CD4-positive, alpha-beta T cell treated with Interleukin-15 for 1 hour (primary cell): ENCODE measurements around the gene OR13A1.
"Not testable (repeated sequence)": the region's sequence is repeated elsewhere in the genome, so short reads cannot be mapped to it uniquely, and the experiment has no call there.

Experiments
- DNase-seq: peaks from one replicate; pipeline ENCODE4 v3.0.0-alpha.2; 2020

OR13A1 gene, protein sequence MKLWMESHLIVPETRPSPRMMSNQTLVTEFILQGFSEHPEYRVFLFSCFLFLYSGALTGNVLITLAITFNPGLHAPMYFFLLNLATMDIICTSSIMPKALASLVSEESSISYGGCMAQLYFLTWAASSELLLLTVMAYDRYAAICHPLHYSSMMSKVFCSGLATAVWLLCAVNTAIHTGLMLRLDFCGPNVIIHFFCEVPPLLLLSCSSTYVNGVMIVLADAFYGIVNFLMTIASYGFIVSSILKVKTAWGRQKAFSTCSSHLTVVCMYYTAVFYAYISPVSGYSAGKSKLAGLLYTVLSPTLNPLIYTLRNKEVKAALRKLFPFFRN

DNA sequence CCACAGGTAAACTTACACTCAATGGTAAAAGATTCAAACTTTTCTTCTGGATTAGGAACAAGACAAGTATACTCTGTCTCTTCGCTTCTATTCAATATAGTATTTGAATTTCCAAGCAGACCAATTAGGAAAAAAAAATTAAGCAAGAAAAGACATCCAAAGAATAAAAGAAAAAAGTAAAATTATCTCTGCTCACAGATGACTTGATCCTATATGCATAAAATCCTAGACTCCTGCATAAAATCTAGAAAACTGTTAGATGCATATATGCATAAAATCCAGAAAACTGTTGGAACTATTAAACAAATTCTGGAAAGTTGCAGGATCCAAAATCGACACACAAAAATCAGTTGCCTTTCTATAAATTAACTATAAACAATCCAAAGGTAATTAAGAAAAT, at the start of gene OR13A1:
Gene OR13A1, minus strand, starts transcription at position 101 of the 400 bp plus-strand sequence. CDS start 11,186 bp downstream, outside the sequence.
- no peak for DNase-seq

DNA sequence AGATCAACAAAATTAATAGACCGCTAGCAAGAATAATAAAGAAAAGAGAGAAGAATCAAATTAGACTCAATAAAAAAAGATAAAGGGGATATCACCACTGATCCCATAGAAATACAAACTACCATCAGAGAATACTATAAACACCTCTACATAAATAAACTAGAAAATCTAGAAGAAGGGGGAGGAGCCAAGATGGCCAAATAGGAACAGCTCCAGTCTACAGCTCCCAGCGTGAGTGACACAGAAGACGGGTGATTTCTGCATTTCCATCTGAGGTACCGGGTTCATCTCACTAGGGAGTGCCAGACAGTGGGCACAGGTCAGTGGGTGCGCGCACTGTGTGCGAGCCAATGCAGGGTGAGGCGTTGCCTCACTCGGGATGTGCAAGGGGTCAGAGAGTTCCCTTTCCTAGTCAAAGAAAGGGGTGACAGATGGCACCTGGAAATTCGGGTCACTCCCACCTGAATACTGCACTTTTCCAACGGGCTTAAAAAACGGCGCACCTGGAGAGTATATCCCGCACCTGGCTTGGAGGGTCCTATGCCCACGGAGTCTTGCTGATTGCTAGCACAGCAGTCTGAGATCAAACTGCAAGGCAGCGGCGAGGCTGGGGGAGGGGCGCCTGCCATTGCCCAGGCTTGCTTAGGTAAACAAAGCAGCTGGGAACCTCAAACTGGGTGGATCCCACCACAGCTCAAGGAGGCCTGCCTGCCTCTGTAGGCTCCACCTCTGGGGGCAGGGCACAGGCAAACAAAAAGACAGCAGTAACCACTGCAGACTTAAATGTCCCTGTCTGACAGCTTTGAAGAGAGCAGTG, 46.8 kb upstream of the OR13A1 start:
- DNase-seq: not testable (repeated sequence)

GRCh38 chr10:45358961-45359360, 43.6 kb upstream of the OR13A1 start:
- not testable (repeated sequence) for DNase-seq

- no peak for DNase-seq
Measured at GRCh38 chr10:45355494-45355893, 40.1 kb upstream of the OR13A1 start.

- DNase-seq: peak; percentile 59
Measured at GRCh38 chr10:45354261-45354660, 38.9 kb upstream of the OR13A1 start.

- no peak for DNase-seq
Measured at GRCh38 chr10:45353186-45353585, 37.8 kb upstream of the OR13A1 start.

- DNase-seq: not testable (repeated sequence)
Measured at GRCh38 chr10:45348196-45348765, 32.9 kb upstream of the OR13A1 start.

DNA sequence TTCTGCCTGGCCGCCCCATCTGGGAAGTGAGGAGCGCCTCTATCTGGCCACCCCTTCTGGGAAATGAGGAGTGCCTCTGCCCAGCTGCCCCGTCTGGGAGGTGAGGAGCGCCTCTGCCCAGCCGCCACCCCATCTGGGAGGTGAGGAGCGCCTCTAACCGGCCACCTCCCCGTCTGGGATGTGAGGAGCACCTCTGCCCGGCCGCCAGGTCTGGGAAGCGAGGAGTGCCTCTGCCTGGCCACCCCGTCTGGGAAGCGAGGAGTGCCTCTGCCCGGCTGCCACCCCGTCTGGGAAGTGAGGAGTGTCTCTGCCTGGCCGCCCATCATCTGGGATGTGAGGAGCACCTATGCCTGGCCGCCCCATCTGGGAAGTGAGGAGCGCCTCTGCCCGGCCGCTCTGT, 32.1 kb upstream of the OR13A1 start:
- not testable (repeated sequence) for DNase-seq

- DNase-seq: not testable (repeated sequence)
Measured at GRCh38 chr10:45346652-45347335, 31.4 kb upstream of the OR13A1 start.

GRCh38 chr10:45340420-45340819, 25.0 kb upstream of the OR13A1 start:
- not testable (repeated sequence) for DNase-seq

- DNase-seq: no peak
Measured at GRCh38 chr10:45339894-45340293, 24.5 kb upstream of the OR13A1 start.

DNA sequence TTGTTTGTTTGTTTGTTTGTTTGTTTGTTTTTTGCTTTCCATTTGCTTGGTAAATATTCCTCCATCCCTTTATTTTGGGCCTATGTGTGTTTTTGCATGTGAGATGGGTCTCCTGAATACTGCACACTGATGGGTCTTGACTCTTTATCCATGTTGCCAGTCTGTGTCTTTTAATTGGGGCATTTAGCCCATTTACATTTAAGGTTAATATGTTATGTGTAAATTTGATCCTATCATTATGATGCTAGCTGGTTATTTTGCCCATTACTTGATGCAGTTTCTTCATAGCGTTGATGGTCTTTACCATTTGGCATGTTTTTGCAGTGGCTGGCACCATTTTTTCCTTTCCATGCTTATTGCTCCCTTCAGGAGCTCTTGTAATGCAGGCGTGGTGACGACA, 16.4 kb upstream of the OR13A1 start:
- not testable (repeated sequence) for DNase-seq

GRCh38 chr10:45326864-45327263, 11.5 kb upstream of the OR13A1 start:
- not testable (repeated sequence) for DNase-seq

GRCh38 chr10:45325116-45325515, 9.7 kb upstream of the OR13A1 start:
- DNase-seq: no peak

DNA sequence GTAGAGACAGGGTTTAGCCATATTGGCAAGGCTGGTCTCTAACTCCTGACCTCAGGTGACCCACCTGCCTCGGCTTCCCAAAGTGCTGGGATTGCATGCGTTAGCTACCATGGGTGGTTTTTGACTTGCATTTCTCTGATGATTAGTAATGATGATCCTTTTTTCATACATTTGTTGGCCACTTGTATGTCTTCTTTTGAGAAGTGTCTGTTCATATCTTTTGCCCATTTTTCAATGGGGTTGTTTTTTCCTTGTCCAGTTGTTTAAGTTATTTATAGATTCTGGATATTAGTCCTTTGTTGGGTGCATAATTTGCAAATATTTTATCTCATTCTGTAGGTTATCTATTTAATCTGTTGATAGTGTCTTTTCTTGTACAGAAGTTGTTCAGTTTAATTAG, 4.3 kb upstream of the OR13A1 start:
- no peak for DNase-seq

- no peak for DNase-seq
Measured at GRCh38 chr10:45313264-45313873, 2.0 kb downstream of the OR13A1 start.

- no peak for DNase-seq
Measured at GRCh38 chr10:45308707-45309106, 6.7 kb downstream of the OR13A1 start.

DNA sequence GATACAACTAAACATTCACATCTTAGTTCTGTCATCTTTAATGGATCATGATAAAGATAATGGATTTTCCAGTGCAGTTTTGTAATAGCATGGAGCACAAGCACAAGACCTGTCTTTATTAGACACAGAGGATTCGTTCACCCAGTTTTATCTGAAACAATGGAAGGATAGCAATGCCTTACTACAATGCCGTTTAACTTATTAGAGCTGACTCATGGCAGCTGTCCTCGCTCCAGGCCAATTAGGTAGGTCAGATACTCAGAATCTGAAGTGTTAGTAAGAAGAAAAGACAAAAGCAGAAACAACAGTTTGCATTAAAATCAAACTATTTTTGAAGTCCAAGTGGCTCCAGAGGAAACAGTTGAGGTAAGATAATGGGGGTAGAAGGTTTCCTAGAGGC, 12.8 kb downstream of the OR13A1 start:
- no peak for DNase-seq

DNA sequence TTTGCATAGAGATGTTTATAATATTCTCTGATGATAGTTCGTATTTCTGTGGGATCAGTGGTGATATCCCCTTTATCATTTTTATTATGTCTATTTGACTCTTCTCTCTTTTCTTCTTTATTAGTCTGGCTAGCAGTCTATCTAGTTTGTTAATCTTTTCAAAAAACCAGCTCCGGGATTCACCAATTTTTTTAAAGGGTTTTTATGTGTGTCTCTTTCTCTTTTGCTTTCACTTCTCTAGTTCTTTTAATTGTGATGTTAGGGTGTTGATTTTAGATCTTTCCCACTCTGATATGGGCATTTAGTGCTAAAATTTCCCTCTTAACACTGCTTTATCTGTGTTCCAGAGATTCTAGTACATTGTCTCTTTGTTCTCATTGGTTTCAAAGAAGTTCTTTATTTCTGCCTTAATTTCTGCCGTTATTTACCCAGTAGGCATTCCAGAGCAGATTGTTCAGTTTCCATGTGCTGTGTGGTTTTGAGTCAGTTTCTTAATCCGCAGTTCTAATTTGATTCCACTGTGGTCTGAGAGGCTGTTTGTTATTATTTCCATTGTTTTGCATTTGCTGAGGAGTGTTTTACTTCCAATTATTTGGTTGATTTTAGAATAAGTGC, 17.0 kb downstream of the OR13A1 start:
- not testable (repeated sequence) for DNase-seq

DNA sequence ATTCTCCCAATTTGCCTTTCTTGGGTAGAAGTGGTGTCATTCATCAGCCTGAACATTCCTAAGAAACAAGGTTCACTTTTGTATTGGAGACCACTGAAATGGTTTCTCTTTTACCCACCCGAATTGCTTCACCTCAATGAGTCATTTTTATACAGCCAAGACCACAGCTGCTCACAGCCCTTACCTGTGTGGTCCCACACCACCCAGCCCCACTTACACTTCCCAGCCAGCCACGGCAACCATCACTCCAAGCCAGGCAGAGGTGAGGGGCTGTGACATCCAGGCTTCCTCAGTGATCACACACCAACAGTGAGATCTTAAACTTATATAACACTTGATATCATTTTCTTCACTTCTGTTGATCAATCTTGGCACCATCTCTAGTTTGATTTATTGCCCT, 20.7 kb downstream of the OR13A1 start:
- no peak for DNase-seq

GRCh38 chr10:45286980-45287379, 28.4 kb downstream of the OR13A1 start:
- no peak for DNase-seq

DNA sequence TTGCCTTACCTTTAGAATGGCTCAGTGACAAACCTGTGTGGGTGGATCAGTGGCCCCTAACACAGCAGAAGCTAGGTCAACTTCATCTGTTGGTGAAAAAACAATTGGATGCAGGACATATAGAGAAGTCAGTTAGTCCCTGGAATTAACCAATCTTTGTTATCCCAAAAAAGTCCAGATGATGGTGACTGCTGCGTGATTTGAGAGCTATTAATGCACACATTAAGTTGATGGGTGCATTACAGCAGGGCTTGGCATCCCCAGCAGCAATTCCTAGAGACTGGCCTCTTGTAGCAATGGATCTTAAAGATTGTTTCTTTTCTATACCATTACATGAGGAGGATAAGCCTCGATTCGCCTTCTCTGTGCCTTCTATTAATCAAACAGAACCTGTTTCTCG, 33.3 kb downstream of the OR13A1 start:
- no peak for DNase-seq
